HepG2 (cell line): ENCODE measurements around the gene MYBL2. TPM values are rescaled to one million over a fixed set of nuclear protein-coding genes. Genes with fewer than 3 reads are reported as not detected.

Experiments used
- ATAC-seq: fragments of 200-7000 bp; cut with Tn5 transposase; 3 replicates; pipeline ENCODE4 v1.9.1; 2020; ENCODE audit warnings: mild to moderate bottlenecking, moderate library complexity
- BruUV-seq: library from RNA; stranded (reverse); fragments of 400-500 nt; replicated peaks from 2 replicates; lab custom pipeline; 2021; lab: Mats Ljungman, UMichigan
- CTCF ChIA-PET: fragments of 300-600 bp; formaldehyde crosslinking; extraction: SDS; loops from one replicate; lab custom pipeline; 2021; ENCODE audit warnings: low total read pairs, inconsistent platforms, low intra/inter-chr PET ratio; lab: Yijun Ruan, JAX
- POLR2A ChIA-PET: fragments of 350-600 bp; sonication (Branson Sonifier 250); formaldehyde crosslinking; loops from one replicate; lab custom pipeline; 2020; ENCODE audit warnings: antibody characterized with exemption, inconsistent platforms; lab: Yijun Ruan, JAX
- DNase-seq: peaks from one replicate; pipeline ENCODE4 v3.0.0-alpha.2; 2015; ENCODE audit warnings: low spot score
- FAIRE-seq: peaks from 3 replicates; lab custom pipeline; 2011; peaks lifted over from hg19 to GRCh38; lab: Jason Lieb, UNC
- H2AFZ ChIP-seq: one replicate; pipeline ENCODE4 v1.6.1; 2011; ENCODE audit warnings: low read length, inconsistent platforms
- H3K27ac ChIP-seq: fragments of 300-600 bp; 3 replicates; pipeline ENCODE4 v1.8.0; 2011; ENCODE audit warnings: mixed run types, mild to moderate bottlenecking, mixed read lengths, low read length, inconsistent platforms; ENCODE audit not compliant: insufficient read depth; ENCODE audit errors: extremely low read length
- H3K27me3 ChIP-seq, 2 experiments: fragments of 200-600 bp in 1 of 2; 2 replicates in 1 of 2; 3 replicates in 1 of 2; pipeline versions ENCODE4 v1.6.0 to v1.8.0; 2011; ENCODE audit warnings: low read length in 2 of 2, mild to moderate bottlenecking in 2 of 2, moderate library complexity in 2 of 2, inconsistent platforms in 1 of 2; ENCODE audit not compliant: insufficient read depth in 2 of 2, control insufficient read depth in 1 of 2
- H3K36me3 ChIP-seq, 2 experiments: fragments of 200-600 bp in 1 of 2; replicated peaks in 1 of 2; 2 replicates in 1 of 2; 3 replicates in 1 of 2; pipeline versions ENCODE4 v1.5.1 to v1.8.0; 2011; ENCODE audit warnings: low read length in 2 of 2, inconsistent platforms in 1 of 2; ENCODE audit not compliant: insufficient read depth in 2 of 2, control insufficient read depth in 1 of 2
- H3K4me1 ChIP-seq: 2 replicates; pipeline ENCODE4 v1.5.1; 2012; ENCODE audit warnings: low read length, inconsistent platforms; ENCODE audit not compliant: insufficient read depth
- H3K4me2 ChIP-seq: 2 replicates; pipeline ENCODE4 v1.6.0; 2011; ENCODE audit warnings: low read depth, low read length, inconsistent platforms
- H3K4me3 ChIP-seq, 3 experiments: fragments of 200-600 bp in 1 of 3; sonication (generic), shearing (Covaris generic) in 1 of 3; replicated peaks in 1 of 3; 2 replicates each; pipeline ENCODE4 v1.5.1; 2011 to 2016; ENCODE audit warnings: low read length in 3 of 3, inconsistent platforms in 2 of 3, low read depth in 2 of 3, mild to moderate bottlenecking in 2 of 3, control low read depth in 1 of 3, mixed read lengths in 1 of 3; ENCODE audit not compliant: insufficient read depth in 1 of 3
- H3K79me2 ChIP-seq: one replicate; pipeline ENCODE4 v1.6.1; 2011; ENCODE audit warnings: low read length, inconsistent platforms; ENCODE audit not compliant: insufficient read depth
- H3K9ac ChIP-seq: 2 replicates; pipeline ENCODE4 v1.6.0; 2011; ENCODE audit warnings: mild to moderate bottlenecking, low read depth, low read length, inconsistent platforms; ENCODE audit not compliant: insufficient read depth
- H3K9me3 ChIP-seq: 2 replicates; pipeline ENCODE4 v1.5.1; 2012; ENCODE audit warnings: mild to moderate bottlenecking, low read length
- H4K20me1 ChIP-seq: 2 replicates; pipeline ENCODE4 v1.6.0; 2011; ENCODE audit warnings: inconsistent platforms, mild to moderate bottlenecking, low read length, moderate library complexity; ENCODE audit not compliant: insufficient read depth
- ATF7-NPFF ChIP-seq: sonication (generic); formaldehyde crosslinking; IDR thresholded peaks from 2 replicates; pipeline ENCODE4 v1.8.1; 2023; ENCODE audit warnings: mild to moderate bottlenecking, low read depth, missing genetic modification reagents, moderate library complexity
- ESRRA ChIP-seq: sonication (generic); formaldehyde crosslinking; IDR thresholded peaks from 2 replicates; pipeline ENCODE4 v1.5.1; 2020; ENCODE audit warnings: mild to moderate bottlenecking, low read depth, missing genetic modification reagents
- NFIC ChIP-seq: IDR thresholded peaks from 2 replicates; pipeline ENCODE4 v1.6.1; 2012; ENCODE audit warnings: mild to moderate bottlenecking, low read length, inconsistent platforms
- PAXIP1 ChIP-seq: sonication (generic); formaldehyde crosslinking; conservative IDR thresholded peaks from 2 replicates; pipeline ENCODE4 v1.4.0; 2020; ENCODE audit warnings: mild to moderate bottlenecking, missing genetic modification reagents, moderate library complexity
- SALL1 ChIP-seq: sonication (generic); formaldehyde crosslinking; IDR thresholded peaks from 2 replicates; pipeline ENCODE4 v1.8.0; 2022; ENCODE audit warnings: mild to moderate bottlenecking, missing genetic modification reagents
- SP140L ChIP-seq: sonication (generic); formaldehyde crosslinking; IDR thresholded peaks from 2 replicates; pipeline ENCODE4 v1.4.0; 2020; ENCODE audit warnings: missing genetic modification reagents, borderline replicate concordance
- SP2 ChIP-seq: sonication (generic); formaldehyde crosslinking; IDR thresholded peaks from 2 replicates; pipeline ENCODE4 v1.5.1; 2020; ENCODE audit warnings: mild to moderate bottlenecking, missing genetic modification reagents
- TAF1 ChIP-seq: sonication (generic); formaldehyde crosslinking; IDR thresholded peaks from 2 replicates; pipeline ENCODE4 v1.4.0; 2020; ENCODE audit warnings: missing genetic modification reagents
- ZBTB14 ChIP-seq: sonication (generic); formaldehyde crosslinking; IDR thresholded peaks from 2 replicates; pipeline ENCODE4 v1.4.0; 2020; ENCODE audit warnings: missing genetic modification reagents
- ZNF317 ChIP-seq: sonication (generic); formaldehyde crosslinking; IDR thresholded peaks from 2 replicates; pipeline ENCODE4 v1.5.0; 2020; ENCODE audit warnings: mild to moderate bottlenecking, missing genetic modification reagents
- ZNF446 ChIP-seq: sonication (generic); formaldehyde crosslinking; IDR thresholded peaks from 2 replicates; pipeline ENCODE4 v1.5.0; 2020; ENCODE audit warnings: mild to moderate bottlenecking, missing genetic modification reagents
- ZNF552 ChIP-seq: sonication (generic); formaldehyde crosslinking; IDR thresholded peaks from 2 replicates; pipeline ENCODE4 v1.9.0; 2022; ENCODE audit warnings: missing genetic modification reagents, mild to moderate bottlenecking, borderline replicate concordance
- ZNF558 ChIP-seq: sonication (generic); formaldehyde crosslinking; IDR thresholded peaks from 2 replicates; pipeline ENCODE4 v1.9.0; 2022; ENCODE audit warnings: mild to moderate bottlenecking, missing genetic modification reagents, borderline replicate concordance
- WGBS: methylation state at CpG from one replicate; pipeline ENCODE4 v1.1.6; 2017; ENCODE audit warnings: low lambda C conversion rate; 5-methylcytosine and 5-hydroxymethylcytosine counted together
- in situ Hi-C: cut with HindIII; loops from 2 replicates; pipeline ENCODE4 v1.10.0; 2017; ENCODE audit warnings: low pct_unique_long_range_greater_than_20kb; ENCODE audit not compliant: extremely low pct_ligation_motif_present
- intact Hi-C: fragments of 100-400 bp; cut with micrococcal nuclease; formaldehyde crosslinking; loops from one replicate; pipeline ENCODE4 v1.10.0; 2022; ENCODE audit not compliant: unreplicated experiment
- polyA plus RNA-seq, 8 experiments: library from polyadenylated mRNA; depleted of rRNA in 3 of 8; stranded (reverse) in 7 of 8; unstranded in 1 of 8; fragments of >200 nt; fragmentation: Illumina TruSeq in 4 of 8; extraction: Trizol in 4 of 8; gene quantifications; 2 replicates each; pipeline versions ENCODE4 v1.2.1 to v1.2.3, GENCODE V29; 2011 to 2016; ENCODE audit warnings: low read depth in 4 of 8, missing spikeins in 1 of 8, mixed read lengths in 1 of 8; ENCODE audit not compliant: insufficient read depth in 1 of 8
- total RNA-seq, 5 experiments: library from RNA; depleted of rRNA; stranded (reverse); fragments of >200 nt; fragmentation: Illumina TruSeq; extraction: Trizol; gene quantifications; 2 replicates each; pipeline ENCODE4 v1.2.3, GENCODE V29; 2016; ENCODE audit warnings: low read depth in 1 of 5

MYBL2 gene
- total and polyA plus RNA-seq, 2 of the 13 experiments (the other 11 are each of a cell fraction or from before 2014, with no cell fraction given): 11.9 to 66.2 TPM

GRCh38 chr20:43744966-43745730 lies 78.2 kb downstream of the MYBL2 start:
- no peak overlapping the region for H3K4me3 ChIP-seq
- no peaks in the 10 kb centered on the region for H3K9me3 ChIP-seq
- H3K27ac ChIP-seq: no peak overlapping the region
- H3K36me3 ChIP-seq: no peaks in the 10 kb centered on the region
- ChIA-PET POLR2A (no interaction called here), CTCF (no interaction called here)
- no peak overlapping the region for H3K4me2 ChIP-seq
- DNase-seq (no peak), ATAC-seq (no peak), FAIRE-seq (no peak)
- peaks cover 3 to 49% of the 10 kb centered on the region in 2 experiments; a peak in 4 of 5 replicates for H3K27me3 ChIP-seq
- 15% methylated on average over 12 of the region's 12 CpGs for WGBS
- H3K4me1 ChIP-seq: no peaks in the 10 kb centered on the region
- intact Hi-C loops (loop anchor here (5.0 kb wide), 1 partner anchor 298 kb away; no protein-coding TSS in a partner anchor), in situ Hi-C loops (no loop called here)
- H3K9ac ChIP-seq: no peak overlapping the region
- no peak overlapping the region for H2AFZ ChIP-seq
- TF ChIP-seq ZNF558 (CRISPR knock-in tag) (no peak), ZNF446 (CRISPR knock-in tag) (no peak), ZBTB14 (CRISPR knock-in tag) (no peak), ESRRA (CRISPR knock-in tag) (no peak), SALL1 (CRISPR knock-in tag) (no peak), ZNF317 (CRISPR knock-in tag) (no peak), TAF1 (no peak), NFIC (no peak), ZNF552 (CRISPR knock-in tag) (no peak), PAXIP1 (CRISPR knock-in tag) (no peak), SP2 (CRISPR knock-in tag) (no peak), SP140L (CRISPR knock-in tag) (no peak), ATF7-NPFF (no peak)
- H3K79me2 ChIP-seq: no peaks in the 10 kb centered on the region
- BruUV-seq: no TSS peak
- H4K20me1 ChIP-seq: no peaks in the 10 kb centered on the region
